CD4-positive, alpha-beta memory T cell (primary cell): ENCODE data around the gene CLEC10A. TPM values are rescaled to one million over a fixed set of nuclear protein-coding genes. Genes with fewer than 3 reads are reported as not detected.

Source experiments
- CTCF ChIA-PET: fragments of 350-600 bp; sonication (Branson Sonifier 250); formaldehyde crosslinking; loops from one replicate; lab custom pipeline; 2021; ENCODE audit warnings: inconsistent platforms; ENCODE audit not compliant: partially characterized antibody; lab: Charles Lee
- POLR2A ChIA-PET: fragments of 350-600 bp; sonication (Branson Sonifier 250); formaldehyde crosslinking; loops from one replicate; lab custom pipeline; 2021; ENCODE audit not compliant: partially characterized antibody; lab: Charles Lee
- DNase-seq, 5 donors: peaks; one replicate each; pipeline versions ENCODE4 v3.0.0 to v3.0.0-alpha.2; 2020 to 2022; ENCODE audit warnings: mixed read lengths in 1 of 5
- H3K27ac ChIP-seq: one replicate; pipeline ENCODE4 v1.7.0; 2013; ENCODE audit warnings: low read depth, low read length
- H3K27me3 ChIP-seq: 2 replicates; pipeline ENCODE4 v1.7.0; 2013; ENCODE audit warnings: mild to moderate bottlenecking, low read length, moderate library complexity; ENCODE audit not compliant: insufficient read depth
- H3K36me3 ChIP-seq: 2 replicates; pipeline ENCODE4 v1.7.0; 2013; ENCODE audit warnings: mild to moderate bottlenecking, low read length, moderate library complexity; ENCODE audit not compliant: insufficient read depth
- H3K4me1 ChIP-seq: 2 replicates; pipeline ENCODE4 v1.7.0; 2013; ENCODE audit warnings: mild to moderate bottlenecking, low read length, moderate library complexity; ENCODE audit not compliant: insufficient read depth
- H3K4me3 ChIP-seq, 2 donors: one replicate each; pipeline ENCODE4 v1.7.0; 2013; ENCODE audit warnings: low read length in 2 of 2, mild to moderate bottlenecking in 1 of 2
- H3K9me3 ChIP-seq, 2 donors: one replicate each; pipeline ENCODE4 v1.7.0; 2013; ENCODE audit warnings: low read length in 2 of 2, control low read depth in 1 of 2; ENCODE audit not compliant: control insufficient read depth in 1 of 2
- H3K27ac Mint-ChIP-seq, 7 donors: one replicate each; pipeline ENCODE4 v1.8.0; 2020 to 2021; ENCODE audit warnings: mixed read lengths in 7 of 7, mild to moderate bottlenecking in 6 of 7, inconsistent platforms in 3 of 7, moderate library complexity in 3 of 7
- H3K27me3 Mint-ChIP-seq, 2 donors: one replicate each; pipeline ENCODE4 v1.8.0; 2020 to 2021; ENCODE audit warnings: mixed read lengths in 2 of 2
- H3K36me3 Mint-ChIP-seq, 2 donors: one replicate each; pipeline ENCODE4 v1.8.0; 2020 to 2021; ENCODE audit warnings: mixed read lengths in 2 of 2, inconsistent platforms in 1 of 2, mild to moderate bottlenecking in 1 of 2
- H3K4me1 Mint-ChIP-seq, 4 donors: one replicate each; pipeline ENCODE4 v1.8.0; 2020 to 2021; ENCODE audit warnings: mixed read lengths in 4 of 4, mild to moderate bottlenecking in 1 of 4
- H3K4me3 Mint-ChIP-seq, 8 donors: one replicate each; pipeline ENCODE4 v1.8.0; 2020 to 2021; ENCODE audit warnings: mixed read lengths in 8 of 8, mild to moderate bottlenecking in 7 of 8, moderate library complexity in 6 of 8, inconsistent platforms in 3 of 8
- H3K9me3 Mint-ChIP-seq, 8 donors: one replicate each; pipeline ENCODE4 v1.8.0; 2020 to 2021; ENCODE audit warnings: mixed read lengths in 8 of 8, mild to moderate bottlenecking in 5 of 8, inconsistent platforms in 3 of 8, moderate library complexity in 1 of 8
- intact Hi-C: fragments of 100-400 bp; cut with micrococcal nuclease; formaldehyde crosslinking; loops from one replicate; pipeline ENCODE4 v1.15.1; 2023
- polyA plus RNA-seq, 2 donors: library from polyadenylated mRNA; unstranded; fragments of 300-500 nt; fragmentation: Illumina TruSeq; gene quantifications; one replicate each; pipeline ENCODE4 v1.2.3, GENCODE V29; 2021
- total RNA-seq, 2 experiments: library from RNA; stranded (reverse); gene quantifications; one replicate each; pipeline ENCODE4 v1.2.3, GENCODE V29; 2021

Gene CLEC10A
- total and polyA plus RNA-seq, 4 experiments from 2014 or later = 1.4 TPM; not detected in 2

- no peaks in the 10 kb centered on the region for H3K9me3 Mint-ChIP-seq
- POLR2A ChIA-PET = interaction anchor here (1.1 kb wide), 1 partner anchor 12 kb away, joined by 3 read pairs; a partner anchor contains a TSS
- CTCF ChIA-PET = interaction anchor here (0.5 to 1.3 kb wide), 3 partner anchors 11 to 676 kb away, joined by 3 to 5 read pairs (median 5); no protein-coding TSS in a partner anchor
- peak overlapping the region in 1 of 7 donors; percentile 79 for H3K27ac Mint-ChIP-seq
- H3K4me3 ChIP-seq = no peak overlapping the region
- intact Hi-C loops = no loop called here
- H3K27me3 Mint-ChIP-seq = peaks cover 0 to 3% of the 10 kb centered on the region in 2 donors
- no peak overlapping the region for H3K4me3 Mint-ChIP-seq
- no peaks in the 10 kb centered on the region for H3K36me3 ChIP-seq
- no peaks in the 10 kb centered on the region for H3K27me3 ChIP-seq
- no peaks in the 10 kb centered on the region for H3K9me3 ChIP-seq
- no peak overlapping the region for H3K27ac ChIP-seq
- no peak for DNase-seq
- peaks cover 28 to 63% (median 40%) of the 10 kb centered on the region in 4 donors for H3K4me1 Mint-ChIP-seq
- H3K36me3 Mint-ChIP-seq = no peaks in the 10 kb centered on the region
- H3K4me1 ChIP-seq = peaks cover 50% of the 10 kb centered on the region
These were observed 52.7 kb downstream of the CLEC10A start for GRCh38 chr17:7027335-7027734.

- Histone ChIP-seq H3K27ac (no peak overlapping the region), H3K4me1 (peaks cover 50% of the 10 kb centered on the region), H3K27me3 (no peaks in the 10 kb centered on the region), H3K36me3 (no peaks in the 10 kb centered on the region), H3K4me3 (no peak overlapping the region), H3K9me3 (no peaks in the 10 kb centered on the region)
- peaks cover 27 to 60% (median 41%) of the 10 kb centered on the region in 4 donors for H3K4me1 Mint-ChIP-seq
- intact Hi-C loops = no loop called here
- DNase-seq = no peak
- no peaks in the 10 kb centered on the region for H3K9me3 Mint-ChIP-seq
- no peaks in the 10 kb centered on the region for H3K36me3 Mint-ChIP-seq
- H3K4me3 Mint-ChIP-seq = no peak overlapping the region
- ChIA-PET POLR2A (no interaction called here), CTCF (interaction anchor here (0.5 kb wide), 1 partner anchor 677 kb away, joined by 5 read pairs; no protein-coding TSS in a partner anchor)
- H3K27me3 Mint-ChIP-seq = peaks cover 0 to 3% of the 10 kb centered on the region in 2 donors
- H3K27ac Mint-ChIP-seq = peak overlapping the region in 4 of 7 donors; percentile 4 to 66 (median 30)
These were observed 53.5 kb downstream of the CLEC10A start for GRCh38 chr17:7026471-7027115.

GRCh38 chr17:7025245-7025644, 54.8 kb downstream of the CLEC10A start:
- no peaks in the 10 kb centered on the region for H3K27me3 ChIP-seq
- no peaks in the 10 kb centered on the region for H3K9me3 ChIP-seq
- peaks cover 0 to 3% of the 10 kb centered on the region in 2 donors for H3K27me3 Mint-ChIP-seq
- intact Hi-C loops = no loop called here
- no peak overlapping the region for H3K27ac ChIP-seq
- H3K27ac Mint-ChIP-seq = peak overlapping the region in 4 of 7 donors; percentile 3 to 97 (median 60)
- peak overlapping the region in 1 of 8 donors; percentile 7 for H3K4me3 Mint-ChIP-seq
- ChIA-PET POLR2A (interaction anchor here (1.3 to 3.2 kb wide), 4 partner anchors 9 to 20 kb away, joined by 4 to 32 read pairs (median 12); partner anchors contain the start of genes RNASEK and SLC16A13), CTCF (interaction anchor here (0.8 to 2.1 kb wide), 6 partner anchors 11 to 115 kb away, joined by 3 to 6 read pairs (median 4); partner anchors contain the start of gene SLC16A13)
- DNase-seq = no peak
- H3K9me3 Mint-ChIP-seq = no peaks in the 10 kb centered on the region
- no peaks in the 10 kb centered on the region for H3K36me3 ChIP-seq
- H3K4me1 ChIP-seq = peaks cover 45% of the 10 kb centered on the region
- H3K36me3 Mint-ChIP-seq = no peaks in the 10 kb centered on the region
- H3K4me3 ChIP-seq = no peak overlapping the region
- peaks cover 26 to 61% (median 44%) of the 10 kb centered on the region in 4 donors for H3K4me1 Mint-ChIP-seq

Other genes with a start within 250 kb of the CLEC10A start
- gene TEKT1, start 248.5 kb downstream of the CLEC10A start, total RNA-seq = not detected
- not detected for gene TEKT1, start 248.5 kb downstream of the CLEC10A start, polyA plus RNA-seq
- not detected for gene ALOX12, start 84.2 kb downstream of the CLEC10A start, total RNA-seq
- under 1 TPM in 1 of 2 donors, not detected in 1; 0.19 TPM for gene ALOX12, start 84.2 kb downstream of the CLEC10A start, polyA plus RNA-seq
- gene RNASEK, start 67.6 kb downstream of the CLEC10A start, total RNA-seq = 100 to 1,000 TPM; 166 to 179 TPM
- gene RNASEK, start 67.6 kb downstream of the CLEC10A start, polyA plus RNA-seq = 100 to 1,000 TPM; 410 to 812 TPM
- not detected for gene BCL6B, start 57.2 kb downstream of the CLEC10A start, total RNA-seq
- not detected for gene BCL6B, start 57.2 kb downstream of the CLEC10A start, polyA plus RNA-seq
- 10 to 100 TPM; 13.1 to 13.7 TPM for gene SLC16A13, start 44.2 kb downstream of the CLEC10A start, total RNA-seq
- 1 to 10 TPM in 1 of 2 donors, under 1 TPM in 1; 0.93 to 1.8 TPM for gene SLC16A13, start 44.2 kb downstream of the CLEC10A start, polyA plus RNA-seq
- gene SLC16A11, start 36.2 kb downstream of the CLEC10A start, total RNA-seq = 1 to 10 TPM in 1 of 2 experiments, under 1 TPM in 1; 0.89 to 1.2 TPM
- gene SLC16A11, start 36.2 kb downstream of the CLEC10A start, polyA plus RNA-seq = under 1 TPM; 0.50 to 0.69 TPM
- gene ASGR2, start 34.6 kb upstream of the CLEC10A start, total RNA-seq = not detected
- not detected for gene ASGR2, start 34.6 kb upstream of the CLEC10A start, polyA plus RNA-seq
- gene ASGR1, start 99.1 kb upstream of the CLEC10A start, total RNA-seq = not detected
- gene ASGR1, start 99.1 kb upstream of the CLEC10A start, polyA plus RNA-seq = not detected
- 1 to 10 TPM; 7.2 to 7.6 TPM for gene DLG4, start 139.6 kb upstream of the CLEC10A start, total RNA-seq
- under 1 TPM; 0.44 to 0.50 TPM for gene DLG4, start 139.6 kb upstream of the CLEC10A start, polyA plus RNA-seq
- gene ACADVL, start 139.7 kb upstream of the CLEC10A start, total RNA-seq = 100 to 1,000 TPM; 340 to 342 TPM
- gene ACADVL, start 139.7 kb upstream of the CLEC10A start, polyA plus RNA-seq = 100 to 1,000 TPM; 110 to 118 TPM
- gene DVL2, start 154.3 kb upstream of the CLEC10A start, total RNA-seq = 10 to 100 TPM; 75.1 to 76.8 TPM
- 10 to 100 TPM; 22.0 to 23.7 TPM for gene DVL2, start 154.3 kb upstream of the CLEC10A start, polyA plus RNA-seq
- gene PHF23, start 159.2 kb upstream of the CLEC10A start, total RNA-seq = 10 to 100 TPM; 45.8 to 55.8 TPM
- gene PHF23, start 159.2 kb upstream of the CLEC10A start, polyA plus RNA-seq = 10 to 100 TPM; 11.4 to 29.8 TPM
- 100 to 1,000 TPM; 324 to 327 TPM for gene GABARAP, start 162.2 kb upstream of the CLEC10A start, total RNA-seq
- gene GABARAP, start 162.2 kb upstream of the CLEC10A start, polyA plus RNA-seq = 100 to 1,000 TPM; 741 to 896 TPM
- 100 to 1,000 TPM; 145 to 157 TPM for gene CTDNEP1, start 171.5 kb upstream of the CLEC10A start, total RNA-seq
- gene CTDNEP1, start 171.5 kb upstream of the CLEC10A start, polyA plus RNA-seq = 10 to 100 TPM; 42.4 to 59.1 TPM
- 10 to 100 TPM; 29.8 to 30.9 TPM for gene ELP5, start 172.0 kb upstream of the CLEC10A start, total RNA-seq
- gene ELP5, start 172.0 kb upstream of the CLEC10A start, polyA plus RNA-seq = 10 to 100 TPM; 68.0 to 71.3 TPM
- gene CLDN7, start 182.2 kb upstream of the CLEC10A start, total RNA-seq = 1 to 10 TPM in 1 of 2 experiments, under 1 TPM in 1; 0.39 to 1.0 TPM
- 1 to 10 TPM; 1.0 to 3.1 TPM for gene CLDN7, start 182.2 kb upstream of the CLEC10A start, polyA plus RNA-seq
- gene SLC2A4, start 201.5 kb upstream of the CLEC10A start, total RNA-seq = not detected
- not detected for gene SLC2A4, start 201.5 kb upstream of the CLEC10A start, polyA plus RNA-seq
- under 1 TPM; 0.26 to 0.39 TPM for gene YBX2, start 214.4 kb upstream of the CLEC10A start, total RNA-seq
- gene YBX2, start 214.4 kb upstream of the CLEC10A start, polyA plus RNA-seq = not detected
- gene EIF5A, start 227.4 kb upstream of the CLEC10A start, total RNA-seq = 100 to 1,000 TPM; 240 to 244 TPM
- gene EIF5A, start 227.4 kb upstream of the CLEC10A start, polyA plus RNA-seq = 100 to 1,000 TPM; 230 to 850 TPM
- gene GPS2, start 235.1 kb upstream of the CLEC10A start, total RNA-seq = 100 to 1,000 TPM; 127 to 132 TPM
- 100 to 1,000 TPM; 101 to 120 TPM for gene GPS2, start 235.1 kb upstream of the CLEC10A start, polyA plus RNA-seq
- gene NEURL4, start 249.1 kb upstream of the CLEC10A start, total RNA-seq = 10 to 100 TPM; 73.8 to 81.6 TPM
- gene NEURL4, start 249.1 kb upstream of the CLEC10A start, polyA plus RNA-seq = 1 to 10 TPM in 1 of 2 donors, under 1 TPM in 1; 0.97 to 2.4 TPM